Spleen (tissue), 7 donors: ENCODE data around the gene NDUFA7.

Experiments used
- CTCF ChIP-seq, 11 experiments: fragments of 200-600 bp in 7 of 11; fragments of 450-650 bp in 4 of 11; sonication (generic) in 4 of 11; IDR thresholded peaks in 8 of 11; conservative IDR thresholded peaks in 3 of 11; 1 replicate in 7 of 11; 2 replicates in 4 of 11; pipeline versions ENCODE4 v1.4.0 to v1.8.0; 2016 to 2021; ENCODE audit warnings: antibody characterized with exemption in 11 of 11, inconsistent platforms in 4 of 11, mild to moderate bottlenecking in 1 of 11
- POLR2A ChIP-seq, 3 donors: fragments of 450-650 bp; IDR thresholded peaks; one replicate each; pipeline ENCODE4 v1.5.1; 2017; ENCODE audit warnings: antibody characterized with exemption in 3 of 3, mild to moderate bottlenecking in 1 of 3
- POLR2AphosphoS5 ChIP-seq, 3 donors: sonication (generic); formaldehyde crosslinking; IDR thresholded peaks; one replicate each; pipeline ENCODE4 v1.5.1; 2017; ENCODE audit warnings: antibody characterized with exemption in 3 of 3
- donor health status: DM: no; HTN: no; CAD: no; lungs with moderate emphysema.
- donor health status: DM: no; HTN: no; CAD: no.
- donor health status: DM: no; HTN: no; CAD: no.

- TF ChIP-seq CTCF (IDR thresholded peaks at IDR 0.05 in 8 of 11, conservative IDR thresholded peaks at IDR 0.05 in 3 of 11) (no peak), POLR2A (IDR thresholded peaks at IDR 0.05) (no peak), POLR2AphosphoS5 (IDR thresholded peaks at IDR 0.05) (no peak)
Observed at GRCh38 chr19:8308891-8309291, 12.3 kb downstream of the NDUFA7 start.
